ENCODE data around the gene CISTR.

DNA sequence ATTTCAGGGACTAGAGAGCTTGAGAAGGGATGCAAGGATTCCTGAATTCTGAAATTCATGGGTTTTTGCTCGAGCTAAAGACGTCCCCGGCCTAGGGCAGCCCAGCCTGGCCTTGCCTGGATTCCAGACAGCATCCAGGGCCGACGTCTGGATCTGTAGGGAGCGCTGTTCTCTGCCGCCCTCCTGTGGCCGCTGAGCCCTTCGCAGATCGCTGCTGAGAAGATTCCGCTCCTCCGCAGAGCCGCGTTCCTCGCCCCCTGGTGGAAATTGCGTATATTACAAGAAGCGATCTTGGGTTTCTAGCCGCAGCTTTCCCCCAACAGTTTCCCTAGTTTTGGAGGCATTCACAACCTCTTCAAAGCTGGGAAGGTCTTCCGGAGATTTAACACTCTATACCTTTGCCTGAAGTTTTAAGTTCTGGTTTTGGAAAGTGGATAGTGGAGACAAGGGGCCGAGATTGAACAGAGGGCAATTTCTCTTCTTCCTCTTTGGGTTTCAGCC lies 5.1 kb downstream of the CISTR start:
- TF ChIP-seq POLR2AphosphoS5 (IDR thresholded peaks at IDR 0.05; ENCODE audit: borderline replicate concordance, low read depth, low read length) (no peak), EZH2 (IDR thresholded peaks at IDR 0.05) (no peak), FOXP2 (optimal IDR thresholded peaks at IDR 0.05; ENCODE audit: control extremely low read depth, extremely low read length, insufficient read depth) (peak; percentile 68)

All from SK-N-MC (cell line).